Left renal cortex interstitium (tissue), 4 donors: ENCODE data around the gene CRIP3. TPM values are rescaled to one million over a fixed set of nuclear protein-coding genes. Genes with fewer than 3 reads are reported as not detected.
"Not testable (repeated sequence)": the region's sequence is repeated elsewhere in the genome, so short reads cannot be mapped to it uniquely, and the experiment has no call there.

Experiments
- DNase-seq, 4 donors: peaks; one replicate each; pipeline ENCODE4 v3.0.0-alpha.2; 2013; ENCODE audit warnings: low read depth in 4 of 4, low spot score in 2 of 4, missing footprints in 1 of 4
- polyA plus RNA-seq, 4 donors: library from polyadenylated mRNA; unstranded; fragments of 120-200 nt; gene quantifications; one replicate each; pipeline ENCODE4 v1.2.1, GENCODE V29; 2013; ENCODE audit not compliant: insufficient read length in 4 of 4

CRIP3 gene
- polyA plus RNA-seq, 4 donors, result 2.2 to 9.7 (median 6.0) TPM

- no peak for DNase-seq
These were observed 1.1 kb downstream of the CRIP3 start for GRCh38 chr6:43307451-43308100.

GRCh38 chr6:43306086-43306485 lies 2.5 kb downstream of the CRIP3 start:
- DNase-seq, result no peak

- no peak for DNase-seq
These were observed 3.7 kb downstream of the CRIP3 start for GRCh38 chr6:43304882-43305281.

GRCh38 chr6:43304361-43304760 lies 4.3 kb downstream of the CRIP3 start:
- DNase-seq, result no peak

- DNase-seq, result no peak
These were observed 4.8 kb downstream of the CRIP3 start for GRCh38 chr6:43303751-43304331.

- not testable (repeated sequence) for DNase-seq
These were observed 5.6 kb downstream of the CRIP3 start for GRCh38 chr6:43303006-43303405.

GRCh38 chr6:43302126-43302525 lies 6.5 kb downstream of the CRIP3 start:
- DNase-seq, result no peak

GRCh38 chr6:43301081-43301870 lies 7.3 kb downstream of the CRIP3 start:
- DNase-seq, result no peak

- DNase-seq, result no peak
These were observed 9.0 kb downstream of the CRIP3 start for GRCh38 chr6:43299338-43300293.

GRCh38 chr6:43298565-43299337 lies 9.9 kb downstream of the CRIP3 start:
- no peak for DNase-seq

- no peak for DNase-seq
These were observed 10.7 kb downstream of the CRIP3 start, which contains the start of gene SLC22A7 for GRCh38 chr6:43297644-43298564. Gene SLC22A7, plus strand, starts transcription at chr6:43298260. Its CDS starts 99 bp downstream, at chr6:43298359.

GRCh38 chr6:43296780-43297497 lies 11.7 kb downstream of the CRIP3 start:
- no peak for DNase-seq

GRCh38 chr6:43295456-43295855 lies 13.2 kb downstream of the CRIP3 start:
- no peak for DNase-seq

- DNase-seq, result no peak
These were observed 14.1 kb downstream of the CRIP3 start for GRCh38 chr6:43294536-43294935.

- no peak for DNase-seq
These were observed 14.9 kb downstream of the CRIP3 start for GRCh38 chr6:43293698-43294097.

GRCh38 chr6:43292763-43293318 lies 15.8 kb downstream of the CRIP3 start:
- DNase-seq, result no peak

GRCh38 chr6:43292341-43292740 lies 16.3 kb downstream of the CRIP3 start:
- no peak for DNase-seq

- DNase-seq, result no peak
These were observed 16.9 kb downstream of the CRIP3 start for GRCh38 chr6:43291708-43292107.
